ENCODE results near the gene USH2A.

DNA sequence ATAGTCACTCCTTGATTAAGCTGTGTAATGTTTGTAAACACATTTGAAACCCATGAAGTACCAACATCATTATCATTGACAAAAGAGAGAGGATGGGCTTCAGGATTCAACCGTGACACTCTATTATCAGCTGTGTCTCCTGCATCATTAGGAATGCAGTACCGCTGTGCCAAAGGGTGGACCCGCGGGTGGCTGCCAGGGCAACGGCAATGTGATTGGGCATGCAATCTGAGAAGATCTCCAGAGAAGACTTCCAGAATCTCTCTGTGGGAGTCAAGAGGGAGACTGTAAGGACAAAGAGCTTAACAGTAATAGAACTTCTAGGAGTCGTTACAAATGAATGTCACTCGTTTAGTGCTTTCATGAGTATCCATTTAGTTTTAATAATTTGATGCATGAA lies 97.9 kb downstream of the USH2A start:
- TF ChIP-seq, protein P1, sequence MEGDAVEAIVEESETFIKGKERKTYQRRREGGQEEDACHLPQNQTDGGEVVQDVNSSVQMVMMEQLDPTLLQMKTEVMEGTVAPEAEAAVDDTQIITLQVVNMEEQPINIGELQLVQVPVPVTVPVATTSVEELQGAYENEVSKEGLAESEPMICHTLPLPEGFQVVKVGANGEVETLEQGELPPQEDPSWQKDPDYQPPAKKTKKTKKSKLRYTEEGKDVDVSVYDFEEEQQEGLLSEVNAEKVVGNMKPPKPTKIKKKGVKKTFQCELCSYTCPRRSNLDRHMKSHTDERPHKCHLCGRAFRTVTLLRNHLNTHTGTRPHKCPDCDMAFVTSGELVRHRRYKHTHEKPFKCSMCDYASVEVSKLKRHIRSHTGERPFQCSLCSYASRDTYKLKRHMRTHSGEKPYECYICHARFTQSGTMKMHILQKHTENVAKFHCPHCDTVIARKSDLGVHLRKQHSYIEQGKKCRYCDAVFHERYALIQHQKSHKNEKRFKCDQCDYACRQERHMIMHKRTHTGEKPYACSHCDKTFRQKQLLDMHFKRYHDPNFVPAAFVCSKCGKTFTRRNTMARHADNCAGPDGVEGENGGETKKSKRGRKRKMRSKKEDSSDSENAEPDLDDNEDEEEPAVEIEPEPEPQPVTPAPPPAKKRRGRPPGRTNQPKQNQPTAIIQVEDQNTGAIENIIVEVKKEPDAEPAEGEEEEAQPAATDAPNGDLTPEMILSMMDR (IDR thresholded peaks at IDR 0.05): no peak
- TF ChIP-seq POLR2A (IDR thresholded peaks at IDR 0.05) (no peak), POLR2AphosphoS5 (IDR thresholded peaks at IDR 0.05) (no peak)

All from gastroesophageal sphincter (tissue), 3 donors.